Endometrial microvascular endothelial cells (primary cell): Measurements from ENCODE around the gene AMY2A. TPM values are rescaled to one million over a fixed set of nuclear protein-coding genes. Genes with fewer than 3 reads are reported as not detected.
"Not testable (repeated sequence)": the region's sequence is repeated elsewhere in the genome, so short reads cannot be mapped to it uniquely, and the experiment has no call there.

Experiments used
- in situ Hi-C: cut with HindIII; loops from 2 replicates; pipeline ENCODE4 v1.10.0; 2017; ENCODE audit warnings: low sequenced_read_pairs, low pct_unique_long_range_greater_than_20kb; ENCODE audit errors: inconsistent ontology term
- total RNA-seq: library from RNA; depleted of rRNA; stranded (reverse); fragments of >200 nt; gene quantifications from one replicate; pipeline ENCODE4 v1.2.3, GENCODE V29; 2015; ENCODE audit errors: inconsistent ontology term

AMY2A gene
- not detected for total RNA-seq

DNA sequence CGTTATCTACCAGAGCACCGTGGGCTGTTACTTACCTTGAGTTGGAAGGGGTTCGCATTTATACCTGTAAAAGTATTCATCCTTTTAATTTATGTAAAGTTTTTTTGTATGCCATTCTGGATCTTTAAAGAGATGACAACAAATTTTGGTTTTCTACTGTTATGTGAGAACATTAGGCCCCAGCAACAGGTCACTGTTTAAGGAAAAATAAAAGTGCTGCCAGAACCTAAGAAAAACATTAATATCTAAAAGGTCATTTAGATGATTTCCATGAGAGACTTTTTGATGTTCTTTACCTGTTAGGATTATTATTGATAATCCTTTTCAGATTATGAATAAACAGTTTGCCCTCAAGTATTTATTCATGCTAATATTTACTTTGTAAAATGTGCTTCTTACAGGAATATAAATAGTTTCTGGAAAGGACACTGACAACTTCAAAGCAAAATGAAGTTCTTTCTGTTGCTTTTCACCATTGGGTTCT lies at the start of gene AMY2A:
Gene AMY2A, plus strand, starts transcription at position 434 of the 484 bp plus-strand sequence. Its CDS starts 14 bp downstream, at position 448.
- in situ Hi-C loops = not testable (repeated sequence)

GRCh38 chr1:103569493-103569892 lies 47.7 kb upstream of the AMY2A start:
- in situ Hi-C loops = no loop called here

DNA sequence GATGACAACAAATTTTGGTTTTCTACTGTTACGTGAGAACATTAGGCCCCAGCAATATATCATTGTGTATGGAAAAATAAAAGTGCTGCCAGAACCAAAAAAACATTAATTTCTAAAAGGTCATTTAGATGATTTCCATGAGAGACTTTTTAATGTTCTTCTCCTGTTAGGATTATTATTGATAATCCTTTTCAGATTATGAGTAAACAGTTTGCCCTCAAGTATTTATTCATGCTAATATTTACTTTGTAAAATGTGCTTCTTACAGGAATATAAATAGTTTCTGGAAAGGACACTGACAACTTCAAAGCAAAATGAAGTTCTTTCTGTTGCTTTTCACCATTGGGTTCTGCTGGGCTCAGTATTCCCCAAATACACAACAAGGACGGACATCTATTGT lies 45.9 kb upstream of the AMY2A start, which contains the start of gene AMY2B:
Gene AMY2B, plus strand, starts transcription at position 301 of the 400 bp plus-strand sequence. Its CDS starts 14 bp downstream, at position 315.
- in situ Hi-C loops = not testable (repeated sequence)

- in situ Hi-C loops = no loop called here
Measured at GRCh38 chr1:103576065-103576464, 41.2 kb upstream of the AMY2A start.

GRCh38 chr1:103576784-103577183 lies 40.4 kb upstream of the AMY2A start:
- in situ Hi-C loops = not testable (repeated sequence)

DNA sequence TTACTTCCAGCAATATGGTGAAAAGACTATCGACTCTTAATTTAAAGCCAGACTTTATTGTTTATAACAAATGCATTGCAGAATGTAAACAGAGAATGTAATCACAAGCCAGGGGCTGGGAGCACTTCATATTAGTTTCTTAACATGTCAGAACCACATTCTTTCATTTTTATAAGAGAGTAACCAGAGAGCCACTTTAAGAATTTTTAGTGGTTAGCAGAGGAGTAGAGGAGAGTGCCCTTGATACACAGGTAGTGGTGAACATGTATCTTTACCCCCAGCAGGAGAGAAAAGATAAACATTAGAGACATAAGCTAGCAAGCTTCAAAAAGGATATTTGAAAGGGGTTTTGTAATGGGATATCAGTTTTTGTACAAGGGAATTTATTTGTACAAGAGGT lies 34.8 kb upstream of the AMY2A start:
- in situ Hi-C loops = no loop called here

DNA sequence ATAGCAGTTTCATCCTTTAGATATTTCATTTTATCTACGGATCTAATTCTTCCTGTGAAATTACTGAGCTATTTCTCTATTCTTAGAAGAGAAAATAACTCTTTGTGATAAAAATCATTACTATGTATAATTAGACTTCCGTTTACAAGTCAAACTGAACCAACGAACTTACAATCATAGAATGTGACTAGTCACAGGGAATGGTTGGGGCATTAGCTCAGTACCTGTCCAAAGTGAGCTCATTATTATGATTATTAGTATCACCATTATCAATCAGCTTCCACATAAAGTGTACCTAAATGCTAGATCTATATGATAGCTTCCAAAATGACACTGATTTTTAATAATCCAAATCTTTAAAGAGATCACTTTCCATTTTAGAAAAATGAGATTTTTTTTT lies 33.3 kb upstream of the AMY2A start:
- in situ Hi-C loops = no loop called here

- in situ Hi-C loops = no loop called here
Measured at GRCh38 chr1:103584537-103584936, 32.7 kb upstream of the AMY2A start.

DNA sequence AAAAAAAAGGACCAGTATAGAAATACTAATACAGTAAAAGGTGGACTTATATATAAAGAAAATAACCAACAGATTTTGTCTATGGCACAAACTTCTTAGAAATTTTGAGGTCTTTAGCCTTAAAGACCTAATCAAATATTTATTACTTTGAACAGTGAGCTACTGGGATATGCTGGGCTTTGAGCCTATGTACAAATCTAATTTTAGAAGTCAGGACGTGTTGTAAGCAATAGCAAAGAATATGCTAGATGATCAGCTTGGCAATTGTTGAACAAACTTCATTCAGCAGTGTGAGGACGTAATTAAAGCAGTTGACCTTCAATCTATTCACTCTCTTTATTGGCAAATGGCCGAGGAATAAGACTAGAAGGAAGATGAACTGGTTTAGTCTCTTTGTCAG lies 14.5 kb upstream of the AMY2A start:
- in situ Hi-C loops = not testable (repeated sequence)

DNA sequence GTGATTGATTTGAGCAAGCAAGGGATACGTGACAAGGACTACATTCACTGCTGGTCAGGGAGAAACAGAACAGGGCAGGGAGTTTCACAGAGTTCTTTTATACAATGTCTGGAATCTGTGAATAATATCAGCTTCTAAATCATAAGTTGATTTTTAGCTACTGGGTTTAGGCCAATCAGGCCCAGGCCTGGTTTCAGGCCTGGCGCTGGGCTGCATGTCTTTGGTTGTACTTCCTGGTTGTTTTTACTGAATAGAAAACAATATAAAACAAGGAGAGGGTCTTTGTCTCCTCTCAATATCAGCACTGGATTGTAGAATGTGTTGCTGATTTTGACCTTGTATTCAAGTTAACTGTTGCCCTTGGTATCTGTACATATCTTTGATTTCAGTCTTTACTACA lies 865 bp upstream of the AMY2A start:
- in situ Hi-C loops = no loop called here

DNA sequence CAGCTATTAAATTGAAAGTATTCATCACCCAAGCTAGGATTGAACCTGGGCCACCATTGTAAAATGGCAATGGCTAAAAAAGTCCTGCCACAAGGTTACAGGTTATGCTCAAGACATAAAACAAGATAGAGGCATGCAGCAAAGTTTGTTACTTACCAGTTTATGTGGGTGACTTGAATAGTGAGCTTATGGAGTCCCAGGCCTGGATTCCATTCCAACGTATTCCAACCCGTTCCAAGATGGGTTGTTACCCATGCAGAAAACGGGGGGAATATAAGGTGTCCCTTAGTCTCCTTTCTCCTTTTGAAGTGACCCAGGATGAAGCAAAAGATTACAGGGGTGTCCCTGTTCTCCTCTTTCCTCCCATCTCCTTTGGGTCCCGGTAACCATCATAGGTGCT lies 10.2 kb downstream of the AMY2A start:
- in situ Hi-C loops = not testable (repeated sequence)

- in situ Hi-C loops = not testable (repeated sequence)
Measured at GRCh38 chr1:103641194-103641593, 24.0 kb downstream of the AMY2A start.

GRCh38 chr1:103643908-103644307 lies 26.7 kb downstream of the AMY2A start:
- in situ Hi-C loops = not testable (repeated sequence)

GRCh38 chr1:103650305-103650704 lies 33.1 kb downstream of the AMY2A start:
- in situ Hi-C loops = not testable (repeated sequence)

DNA sequence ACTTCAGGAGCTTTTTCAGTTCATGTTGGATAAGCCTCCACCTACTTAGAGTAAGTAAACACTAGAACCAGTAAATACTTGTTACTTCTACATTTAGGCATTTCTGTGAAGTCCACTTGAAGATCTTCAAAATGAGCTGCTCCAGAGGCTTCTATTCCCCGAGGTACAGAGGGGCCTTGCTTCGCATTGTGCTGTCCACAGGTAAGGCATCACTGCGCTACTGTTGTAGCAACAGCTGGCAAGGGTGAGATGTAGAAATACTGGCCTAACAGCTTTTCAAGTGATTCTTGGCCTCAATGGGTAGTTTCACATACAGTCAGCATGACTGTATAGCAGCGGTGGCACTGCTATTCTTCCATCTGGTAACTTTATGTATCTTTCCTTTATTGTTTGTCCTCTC lies 33.7 kb downstream of the AMY2A start:
- in situ Hi-C loops = not testable (repeated sequence)

- in situ Hi-C loops = not testable (repeated sequence)
Measured at GRCh38 chr1:103654133-103654532, 36.9 kb downstream of the AMY2A start.

- in situ Hi-C loops = not testable (repeated sequence)
Measured at GRCh38 chr1:103655460-103655859, 38.2 kb downstream of the AMY2A start, which contains the start of gene AMY1A. TSS of gene AMY1A (plus strand) at chr1:103655760. CDS start at chr1:103656331, 571 bp downstream.
